Endothelial cell of umbilical vein (primary cell): ENCODE data around the gene BIN1. TPM values are rescaled to one million over a fixed set of nuclear protein-coding genes. Genes with fewer than 3 reads are reported as not detected.

Experiments
- BruUV-seq: library from RNA; stranded (reverse); fragments of 400-500 nt; replicated peaks from 2 replicates; lab custom pipeline; 2021; lab: Mats Ljungman, UMichigan
- CTCF ChIA-PET: fragments of 300-600, 350-600 bp; sonication (Branson Sonifier 250); formaldehyde crosslinking; loops from one replicate; lab custom pipeline; 2021; ENCODE audit warnings: antibody characterized with exemption, inconsistent platforms; lab: Charles Lee
- POLR2A ChIA-PET: fragments of 300-600, 350-600 bp; sonication (Branson Sonifier 250); formaldehyde crosslinking; loops from one replicate; lab custom pipeline; 2021; ENCODE audit warnings: antibody characterized with exemption, inconsistent platforms; lab: Charles Lee
- DNase-seq: peaks from one replicate; pipeline ENCODE4 v3.0.0-alpha.2; 2011; ENCODE audit warnings: low read depth, low spot score
- FAIRE-seq: peaks from 2 replicates; lab custom pipeline; 2011; peaks lifted over from hg19 to GRCh38; lab: Jason Lieb, UNC
- H2AFZ ChIP-seq: 2 replicates; pipeline ENCODE4 v1.6.0; 2012; ENCODE audit warnings: low read depth, low read length, control low read depth, inconsistent platforms
- H3K27ac ChIP-seq: 2 replicates; pipeline ENCODE4 v1.5.1; 2011; ENCODE audit warnings: low read depth, mild to moderate bottlenecking, control low read depth, low read length, moderate library complexity; ENCODE audit not compliant: insufficient read depth
- H3K27me3 ChIP-seq, 2 experiments: 2 replicates each; pipeline versions ENCODE4 v1.6.0 to v1.6.1; 2011; ENCODE audit warnings: low read length in 2 of 2, mixed read lengths in 1 of 2; ENCODE audit not compliant: control insufficient read depth in 2 of 2, insufficient read depth in 2 of 2
- H3K36me3 ChIP-seq, 2 experiments: 2 replicates in 1 of 2; 3 replicates in 1 of 2; pipeline ENCODE4 v1.5.1; 2011; ENCODE audit warnings: low read length in 2 of 2, mild to moderate bottlenecking in 1 of 2, moderate library complexity in 1 of 2; ENCODE audit not compliant: control insufficient read depth in 2 of 2, insufficient read depth in 2 of 2; ENCODE audit errors: extremely low read depth in 1 of 2
- H3K4me1 ChIP-seq: 3 replicates; pipeline ENCODE4 v1.5.1; 2011; ENCODE audit warnings: mild to moderate bottlenecking, low read length; ENCODE audit not compliant: control insufficient read depth, insufficient read depth; ENCODE audit errors: extremely low read depth
- H3K4me2 ChIP-seq: 2 replicates; pipeline ENCODE4 v1.6.1; 2011; ENCODE audit warnings: low read length, control low read depth, mixed read lengths; ENCODE audit not compliant: insufficient read depth
- H3K4me3 ChIP-seq, 3 experiments: fragments of 200-600 bp in 1 of 3; sonication (generic), shearing (Covaris generic) in 1 of 3; replicated peaks in 1 of 3; 2 replicates each; pipeline ENCODE4 v1.5.1; 2011 to 2016; ENCODE audit warnings: control low read depth in 3 of 3, low read length in 3 of 3, mild to moderate bottlenecking in 2 of 3, inconsistent platforms in 1 of 3, low read depth in 1 of 3, moderate library complexity in 1 of 3; ENCODE audit not compliant: insufficient read depth in 1 of 3
- H3K79me2 ChIP-seq: 2 replicates; pipeline ENCODE4 v1.6.0; 2012; ENCODE audit warnings: low read length, inconsistent platforms; ENCODE audit not compliant: control insufficient read depth, insufficient read depth
- H3K9ac ChIP-seq: replicated peaks from 2 replicates; pipeline ENCODE3; 2011; ENCODE audit warnings: low read length, control low read depth; ENCODE audit not compliant: insufficient read depth; ENCODE audit errors: extremely low read depth
- H3K9me1 ChIP-seq: replicated peaks from 3 replicates; pipeline ENCODE4 v1.6.0; 2011; ENCODE audit warnings: mild to moderate bottlenecking, low read length; ENCODE audit not compliant: control insufficient read depth, insufficient read depth; ENCODE audit errors: extremely low read depth
- H3K9me3 ChIP-seq: replicated peaks from 2 replicates; pipeline ENCODE4 v1.5.1; 2012; ENCODE audit warnings: low read length, inconsistent platforms; ENCODE audit not compliant: control insufficient read depth, insufficient read depth
- H4K20me1 ChIP-seq: replicated peaks from 2 replicates; pipeline ENCODE3; 2011; ENCODE audit warnings: mild to moderate bottlenecking, low read length; ENCODE audit not compliant: control insufficient read depth, insufficient read depth; ENCODE audit errors: extremely low read depth
- CTCF ChIP-seq, 2 donors: IDR thresholded peaks; 1 replicate in 1 of 2; 2 replicates in 1 of 2; pipeline ENCODE4 v1.5.1; 2011; ENCODE audit warnings: low read length in 2 of 2, mild to moderate bottlenecking in 2 of 2, moderate library complexity in 2 of 2, control low read depth in 1 of 2, inconsistent platforms in 1 of 2, low read depth in 1 of 2; ENCODE audit not compliant: insufficient read depth in 1 of 2; ENCODE audit errors: extremely low read depth in 1 of 2
- EZH2 ChIP-seq: IDR thresholded peaks from 2 replicates; pipeline ENCODE4 v1.6.1; 2012; ENCODE audit warnings: borderline replicate concordance, low read depth, mild to moderate bottlenecking, moderate library complexity, low read length, inconsistent platforms; ENCODE audit not compliant: severe bottlenecking
- FOS ChIP-seq: IDR thresholded peaks from 2 replicates; pipeline ENCODE4 v1.6.1; 2011; ENCODE audit warnings: mild to moderate bottlenecking, low read length, moderate library complexity, borderline replicate concordance; ENCODE audit not compliant: insufficient read depth
- GATA2 ChIP-seq: IDR thresholded peaks from 2 replicates; pipeline ENCODE4 v1.7.0; 2011; ENCODE audit warnings: low read depth, mild to moderate bottlenecking, moderate library complexity, mixed read lengths, low read length; ENCODE audit not compliant: insufficient read length, insufficient read depth
- JUN ChIP-seq: IDR thresholded peaks from 2 replicates; pipeline ENCODE4 v1.6.1; 2011; ENCODE audit warnings: borderline replicate concordance, low read depth; ENCODE audit not compliant: insufficient read length, insufficient read depth
- MAX ChIP-seq: IDR thresholded peaks from 2 replicates; pipeline ENCODE4 v1.6.1; 2011; ENCODE audit not compliant: insufficient read depth, insufficient read length
- MYC ChIP-seq: IDR thresholded peaks from one replicate; pipeline ENCODE4 v1.6.1; 2011; ENCODE audit warnings: mild to moderate bottlenecking, low read depth, low read length
- POLR2A ChIP-seq: IDR thresholded peaks from 2 replicates; pipeline ENCODE4 v1.6.1; 2012; ENCODE audit warnings: low read depth, mild to moderate bottlenecking, control low read depth, low read length
- POLR2AphosphoS5 ChIP-seq: IDR thresholded peaks from 2 replicates; pipeline ENCODE4 v1.6.1; 2012; ENCODE audit warnings: low read depth, mild to moderate bottlenecking, control low read depth, low read length, moderate library complexity; ENCODE audit not compliant: insufficient read depth
- dilution Hi-C: fragments of 300-500 bp; cut with MboI; formaldehyde crosslinking; loops from one replicate; pipeline ENCODE4 v1.15.0; 2019; ENCODE audit warnings: low sequenced_read_pairs; ENCODE audit not compliant: extremely low pct_ligation_motif_present
- intact Hi-C: fragments of 100-400 bp; cut with micrococcal nuclease; formaldehyde crosslinking; loops from one replicate; pipeline ENCODE4 v1.10.0; 2022
- polyA plus RNA-seq, 4 experiments: library from polyadenylated mRNA; depleted of rRNA in 3 of 4; stranded (reverse) in 3 of 4; unstranded in 1 of 4; fragments of >200 nt; gene quantifications; 2 replicates each; pipeline versions ENCODE4 v1.2.1 to v1.2.3, GENCODE V29; 2011 to 2012; ENCODE audit warnings: missing spikeins in 1 of 4
- total RNA-seq: library from RNA; stranded (reverse); gene quantifications from 2 replicates; pipeline ENCODE4 v1.2.3, GENCODE V29; 2021

Gene BIN1
- total and polyA plus RNA-seq, 2 donors (not counting 3 experiments of a cell fraction or from before 2014, with no cell fraction given) = 26.3 to 36.9 TPM

- BruUV-seq = TSS peak; percentile 57
- intact Hi-C loops = no loop called here
- dilution Hi-C loops = no loop called here
These were observed 59.0 kb downstream of the BIN1 start for GRCh38 chr2:127047716-127048617.

More at GRCh38 chr2:127047716-127048617, 59.0 kb downstream of the BIN1 start:
- Histone ChIP-seq H3K9me3 (no peaks in the 10 kb centered on the region), H3K4me3 (no peak overlapping the region), H3K36me3 (peaks cover 0 to 2% of the 10 kb centered on the region in 2 experiments), H3K4me2 (no peak overlapping the region), H3K4me1 (no peaks in the 10 kb centered on the region), H3K27ac (no peak overlapping the region), H4K20me1 (no peaks in the 10 kb centered on the region), H3K27me3 (no peaks in the 10 kb centered on the region), H3K9me1 (no peaks in the 10 kb centered on the region), H2AFZ (no peak overlapping the region), H3K79me2 (no peaks in the 10 kb centered on the region), H3K9ac (no peak overlapping the region)
- no peak for FAIRE-seq
- CTCF ChIA-PET = no interaction called here
- TF ChIP-seq GATA2 = no peak
- no peak for TF ChIP-seq FOS
- no peak for TF ChIP-seq EZH2
- TF ChIP-seq MAX = no peak
- no peak for TF ChIP-seq POLR2AphosphoS5
- TF ChIP-seq POLR2A = no peak
- TF ChIP-seq JUN = no peak
- TF ChIP-seq MYC = no peak
- TF ChIP-seq CTCF (IDR thresholded peaks at IDR 0.05; ENCODE audit: extremely low read depth in 1 of 2, insufficient read depth in 1 of 2, low read depth in 1 of 2, low read length in 2 of 2) = no peak
- DNase-seq = no peak
- POLR2A ChIA-PET = no interaction called here
